Fibroblast of peridontal ligament (primary cell): Measurements from ENCODE around the gene EIF4E.
"Not testable (repeated sequence)": the region's sequence is repeated elsewhere in the genome, so short reads cannot be mapped to it uniquely, and the experiment has no call there.

Experiments used
- DNase-seq: peaks from one replicate; pipeline ENCODE4 v3.0.0-alpha.2; 2010; ENCODE audit errors: extremely low read depth

Gene EIF4E

GRCh38 chr4:98879515-98879914 lies 49.4 kb downstream of the EIF4E start:
- DNase-seq: no peak

DNA sequence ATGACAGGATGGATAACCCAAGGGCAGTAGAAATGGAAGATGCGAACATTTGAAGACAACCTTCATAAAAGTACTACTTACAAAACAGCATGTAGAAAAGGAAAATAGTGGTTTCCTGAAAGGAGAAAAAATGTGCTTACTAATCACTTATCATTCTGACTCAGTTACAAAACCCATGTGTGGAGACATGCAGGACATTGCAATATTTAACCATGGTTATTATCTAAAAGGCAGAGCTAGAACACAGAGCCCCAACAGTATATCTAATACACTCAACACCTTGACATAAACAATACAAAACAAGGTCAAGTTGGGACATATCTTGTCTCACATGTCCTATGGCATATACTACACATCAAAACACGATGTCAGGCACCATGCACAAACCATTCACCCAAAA lies 55.9 kb downstream of the EIF4E start:
- peak; percentile 53 for DNase-seq

DNA sequence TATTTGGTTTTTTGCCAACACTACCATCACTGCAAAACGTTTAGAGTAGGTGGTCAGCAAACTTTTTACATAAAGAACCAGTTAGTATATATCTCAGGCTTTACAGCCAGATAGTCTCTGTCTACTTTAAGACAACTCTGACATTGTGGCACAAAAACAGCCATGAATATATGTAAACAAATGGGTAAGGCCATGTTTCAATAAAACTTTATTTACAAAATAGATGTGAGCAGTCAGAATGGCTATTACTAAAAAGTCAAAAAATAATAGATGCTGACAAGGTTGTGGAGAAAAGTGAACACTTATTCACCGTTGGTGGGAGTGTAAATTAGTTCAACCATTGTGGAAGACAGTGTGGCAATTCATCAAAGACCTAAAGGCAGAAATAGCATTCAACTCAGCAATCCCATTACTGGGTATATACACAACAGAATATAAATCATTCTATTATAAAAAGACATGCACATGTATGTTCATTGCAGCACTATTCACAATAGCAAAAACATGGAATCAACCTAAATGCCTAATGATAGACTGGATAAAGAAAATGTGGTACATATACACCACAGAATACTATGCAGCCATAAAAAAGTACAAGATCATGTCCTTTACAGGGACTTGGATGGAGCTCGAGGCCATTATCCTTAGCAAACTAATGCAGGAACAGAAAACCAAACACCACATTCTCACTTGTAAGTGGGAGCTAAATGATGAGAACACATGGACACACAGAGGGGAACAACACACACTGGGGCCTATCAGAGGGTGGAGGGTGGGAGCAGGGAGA lies 56.6 kb downstream of the EIF4E start:
- DNase-seq: not testable (repeated sequence)

GRCh38 chr4:98867648-98868047 lies 61.3 kb downstream of the EIF4E start:
- DNase-seq: no peak

DNA sequence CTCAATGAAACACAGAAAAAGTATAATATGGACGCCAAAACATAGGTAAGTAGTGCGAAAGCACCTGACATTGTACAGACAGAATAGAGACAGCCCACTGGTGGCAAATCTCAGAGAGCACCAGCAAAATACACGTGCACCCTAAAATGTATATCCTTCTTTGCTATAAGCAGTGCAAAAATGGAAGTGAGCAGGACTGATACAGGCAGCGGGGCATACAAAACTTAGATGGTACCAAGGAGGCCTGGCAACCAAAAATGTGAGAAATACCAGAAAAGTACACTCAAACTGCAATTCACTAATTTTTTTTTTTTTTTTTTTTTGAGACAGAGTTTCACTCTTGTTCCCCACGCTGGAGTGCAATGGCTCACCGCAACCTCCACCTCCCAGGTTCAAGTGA lies 63.9 kb downstream of the EIF4E start:
- DNase-seq: no peak

- no peak for DNase-seq
Observed at GRCh38 chr4:98864560-98864959, 64.4 kb downstream of the EIF4E start.

DNA sequence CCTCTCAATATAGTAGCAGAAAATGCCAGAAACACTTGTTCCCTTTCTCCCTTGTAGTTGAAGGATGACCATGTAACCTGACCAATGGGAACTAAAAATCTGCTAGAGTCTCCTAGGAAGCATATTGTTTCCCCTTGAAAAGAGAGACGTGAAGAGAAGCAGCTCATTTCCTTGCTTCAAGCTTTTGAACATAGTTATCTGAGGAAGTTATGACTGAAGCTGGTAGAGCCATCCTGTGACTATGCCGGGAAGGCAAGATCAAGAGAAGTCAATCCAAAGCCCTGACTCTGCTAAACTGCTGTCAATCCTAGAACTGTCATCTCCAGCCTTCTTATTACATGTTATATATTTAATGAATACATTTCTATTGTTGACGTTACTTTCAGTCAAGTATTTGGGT lies 66.6 kb downstream of the EIF4E start:
- no peak for DNase-seq

- DNase-seq: no peak
Observed at GRCh38 chr4:98861100-98861884, 67.6 kb downstream of the EIF4E start.

DNA sequence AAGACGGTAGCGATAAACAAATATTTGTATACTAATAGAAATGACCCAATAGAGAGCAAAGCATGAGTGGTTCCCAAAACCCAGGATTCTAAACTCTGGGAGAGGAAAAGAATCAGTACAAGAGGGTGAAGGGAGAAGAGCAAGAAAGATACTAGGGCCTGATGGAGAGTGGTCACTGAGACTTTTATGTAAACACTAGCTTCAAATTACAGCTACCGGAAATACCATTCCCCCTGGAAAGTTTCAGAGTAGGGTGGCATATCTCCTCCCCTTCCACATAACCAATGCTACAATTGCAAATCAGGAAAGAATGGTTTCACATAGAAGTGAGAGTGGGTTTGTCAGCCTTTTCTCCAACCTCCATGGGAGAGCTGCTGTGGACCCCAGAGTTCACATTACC lies 77.1 kb downstream of the EIF4E start:
- peak; percentile 20 for DNase-seq

- DNase-seq: no peak
Observed at GRCh38 chr4:98850937-98851336, 78.0 kb downstream of the EIF4E start.

DNA sequence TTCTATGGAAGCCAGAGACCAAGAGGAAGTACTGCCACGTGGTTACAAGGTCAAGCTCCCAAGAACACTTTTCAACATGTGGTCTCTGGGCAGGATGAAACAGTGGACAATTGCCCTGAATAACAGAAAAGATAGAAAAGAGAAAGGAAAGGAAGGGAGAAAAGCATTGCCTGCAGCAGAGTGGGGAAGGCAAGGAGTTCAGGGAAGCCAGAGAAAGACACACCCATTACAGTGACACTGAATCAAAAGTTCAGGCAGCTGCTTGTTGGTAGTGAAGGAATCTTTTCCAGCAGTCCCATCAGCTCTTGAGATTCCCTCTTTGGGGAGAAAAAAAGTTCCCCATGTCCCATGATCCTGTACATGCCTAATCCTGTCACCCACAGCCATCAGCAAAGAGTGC lies 80.5 kb downstream of the EIF4E start:
- no peak for DNase-seq

- DNase-seq: no peak
Observed at GRCh38 chr4:98845960-98846359, 83.0 kb downstream of the EIF4E start.

GRCh38 chr4:98842917-98843316 lies 86.0 kb downstream of the EIF4E start:
- not testable (repeated sequence) for DNase-seq

- DNase-seq: no peak
Observed at GRCh38 chr4:98838977-98839618, 89.8 kb downstream of the EIF4E start.

- DNase-seq: no peak
Observed at GRCh38 chr4:98838531-98838930, 90.4 kb downstream of the EIF4E start.

DNA sequence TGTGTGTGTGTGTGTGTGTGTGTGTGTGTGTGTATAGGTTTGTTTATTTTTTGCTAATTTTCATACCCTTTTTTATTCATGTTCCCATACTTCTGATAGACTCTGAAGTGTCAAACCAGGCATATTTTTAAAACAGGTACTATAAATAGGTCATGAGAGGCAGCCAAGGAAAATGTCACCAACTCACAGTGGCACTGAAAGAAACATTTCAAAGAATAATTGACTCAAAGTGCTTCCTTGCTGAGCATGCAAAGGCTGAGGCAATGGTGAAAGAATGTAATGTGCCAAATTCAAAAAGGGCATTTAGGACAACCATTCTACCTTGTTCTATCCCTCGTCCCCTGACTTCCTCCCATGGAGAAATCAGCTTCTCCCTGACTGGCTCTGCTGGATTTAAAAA lies 95.5 kb downstream of the EIF4E start:
- no peak for DNase-seq

DNA sequence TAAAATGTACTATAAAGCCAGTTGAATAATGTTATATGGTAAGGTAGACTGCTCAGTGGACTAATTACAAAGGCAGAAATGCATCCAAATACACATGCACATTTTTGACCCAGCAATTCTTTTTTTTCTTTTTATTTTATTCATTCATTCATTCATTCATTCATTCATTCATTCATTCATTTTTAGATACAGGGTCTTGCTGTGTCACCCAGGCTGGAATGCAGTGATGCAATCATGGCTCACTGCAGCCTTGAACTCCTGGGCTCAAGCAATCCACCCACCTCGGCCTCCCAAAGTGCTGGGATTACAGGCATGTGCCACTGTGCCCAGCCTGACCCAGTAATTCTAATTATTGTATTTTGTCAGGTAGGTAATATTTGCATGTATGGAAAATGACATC lies 97.9 kb downstream of the EIF4E start:
- DNase-seq: not testable (repeated sequence)
